Measurements from ENCODE around the gene GIMAP5.

- TF ChIP-seq, protein P1, sequence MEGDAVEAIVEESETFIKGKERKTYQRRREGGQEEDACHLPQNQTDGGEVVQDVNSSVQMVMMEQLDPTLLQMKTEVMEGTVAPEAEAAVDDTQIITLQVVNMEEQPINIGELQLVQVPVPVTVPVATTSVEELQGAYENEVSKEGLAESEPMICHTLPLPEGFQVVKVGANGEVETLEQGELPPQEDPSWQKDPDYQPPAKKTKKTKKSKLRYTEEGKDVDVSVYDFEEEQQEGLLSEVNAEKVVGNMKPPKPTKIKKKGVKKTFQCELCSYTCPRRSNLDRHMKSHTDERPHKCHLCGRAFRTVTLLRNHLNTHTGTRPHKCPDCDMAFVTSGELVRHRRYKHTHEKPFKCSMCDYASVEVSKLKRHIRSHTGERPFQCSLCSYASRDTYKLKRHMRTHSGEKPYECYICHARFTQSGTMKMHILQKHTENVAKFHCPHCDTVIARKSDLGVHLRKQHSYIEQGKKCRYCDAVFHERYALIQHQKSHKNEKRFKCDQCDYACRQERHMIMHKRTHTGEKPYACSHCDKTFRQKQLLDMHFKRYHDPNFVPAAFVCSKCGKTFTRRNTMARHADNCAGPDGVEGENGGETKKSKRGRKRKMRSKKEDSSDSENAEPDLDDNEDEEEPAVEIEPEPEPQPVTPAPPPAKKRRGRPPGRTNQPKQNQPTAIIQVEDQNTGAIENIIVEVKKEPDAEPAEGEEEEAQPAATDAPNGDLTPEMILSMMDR (IDR thresholded peaks at IDR 0.05; ENCODE audit: low read depth, low read length, poor library complexity, severe bottlenecking) = no peak
- no peak for TF ChIP-seq EZH2phosphoT487 (IDR thresholded peaks at IDR 0.05; ENCODE audit: borderline replicate concordance, low read length)
Observed at GRCh38 chr7:150766334-150766709, 29.1 kb downstream of the GIMAP5 start.
